ENCODE results near the gene PRELID3B. TPM values are rescaled to one million over a fixed set of nuclear protein-coding genes. Genes with fewer than 3 reads are reported as not detected.

Gene PRELID3B
- total RNA-seq, 2 experiments from 2014 or later: 148 to 196 TPM

- H3K27me3 Mint-ChIP-seq: no peaks in the 10 kb centered on the region
- ChIA-PET CTCF (no interaction called here), POLR2A (interaction anchor here (1.0 kb wide), 1 partner anchor 19 kb away, joined by 3 read pairs; no protein-coding TSS in a partner anchor)
- H3K4me1 Mint-ChIP-seq: peaks cover 31% of the 10 kb centered on the region
- intact Hi-C loops (cut with DNase I, micrococcal nuclease): no loop called here
- no peaks in the 10 kb centered on the region for H3K9me3 Mint-ChIP-seq (ENCODE audit: low read depth)
- H3K27ac Mint-ChIP-seq: no peak overlapping the region
- ATAC-seq: no peak
- DNase-seq: no peak
- H3K36me3 Mint-ChIP-seq (ENCODE audit: low read depth): peaks cover 20% of the 10 kb centered on the region
- no peak overlapping the region for H3K4me3 Mint-ChIP-seq
Observed at GRCh38 chr20:59002388-59002787, 40.2 kb downstream of the PRELID3B start.

GRCh38 chr20:59001449-59002171 lies 41.0 kb downstream of the PRELID3B start:
- no peak overlapping the region for H3K27ac Mint-ChIP-seq
- H3K9me3 Mint-ChIP-seq (ENCODE audit: low read depth): no peaks in the 10 kb centered on the region
- POLR2A ChIA-PET: no interaction called here
- CTCF ChIA-PET: no interaction called here
- intact Hi-C loops (cut with DNase I, micrococcal nuclease): no loop called here
- ATAC-seq (no peak), DNase-seq (no peak)
- peaks cover 31% of the 10 kb centered on the region for H3K4me1 Mint-ChIP-seq
- H3K4me3 Mint-ChIP-seq: no peak overlapping the region
- H3K27me3 Mint-ChIP-seq: no peaks in the 10 kb centered on the region
- peaks cover 27% of the 10 kb centered on the region for H3K36me3 Mint-ChIP-seq (ENCODE audit: low read depth)

- no peak for ATAC-seq
- H3K9me3 Mint-ChIP-seq (ENCODE audit: low read depth): no peaks in the 10 kb centered on the region
- CTCF ChIA-PET: no interaction called here
- intact Hi-C loops (cut with DNase I, micrococcal nuclease): no loop called here
- peaks cover 28% of the 10 kb centered on the region for H3K4me1 Mint-ChIP-seq
- no peak overlapping the region for H3K27ac Mint-ChIP-seq
- H3K4me3 Mint-ChIP-seq: no peak overlapping the region
- H3K27me3 Mint-ChIP-seq: no peaks in the 10 kb centered on the region
- H3K36me3 Mint-ChIP-seq (ENCODE audit: low read depth): peaks cover 32% of the 10 kb centered on the region
- no peak for DNase-seq
- POLR2A ChIA-PET: no interaction called here
Observed at GRCh38 chr20:59001068-59001448, 41.5 kb downstream of the PRELID3B start.

GRCh38 chr20:59000326-59000725 lies 42.3 kb downstream of the PRELID3B start:
- CTCF ChIA-PET: no interaction called here
- peaks cover 40% of the 10 kb centered on the region for H3K36me3 Mint-ChIP-seq (ENCODE audit: low read depth)
- no peaks in the 10 kb centered on the region for H3K9me3 Mint-ChIP-seq (ENCODE audit: low read depth)

GRCh38 chr20:58998656-58999055 lies 43.9 kb downstream of the PRELID3B start:
- H3K27ac Mint-ChIP-seq: no peak overlapping the region
- no peak overlapping the region for H3K4me3 Mint-ChIP-seq
- peaks cover 8% of the 10 kb centered on the region for H3K4me1 Mint-ChIP-seq
- H3K9me3 Mint-ChIP-seq (ENCODE audit: low read depth): no peaks in the 10 kb centered on the region
- ChIA-PET POLR2A (interaction anchor here (0.7 kb wide), 1 partner anchor 68 kb away, joined by 6 read pairs; no protein-coding TSS in a partner anchor), CTCF (interaction anchor here (0.6 kb wide), 1 partner anchor 126 kb away, joined by 3 read pairs; no protein-coding TSS in a partner anchor)
- no peak for ATAC-seq
- no peak for DNase-seq
- peaks cover 47% of the 10 kb centered on the region for H3K36me3 Mint-ChIP-seq (ENCODE audit: low read depth)
- no peaks in the 10 kb centered on the region for H3K27me3 Mint-ChIP-seq
- intact Hi-C loops (cut with DNase I, micrococcal nuclease): no loop called here

More at GRCh38 chr20:59000326-59000725, 42.3 kb downstream of the PRELID3B start:
- Mint-ChIP-seq H3K27me3 (no peaks in the 10 kb centered on the region), H3K4me1 (peaks cover 21% of the 10 kb centered on the region), H3K27ac (no peak overlapping the region), H3K4me3 (no peak overlapping the region)
- intact Hi-C loops (cut with DNase I, micrococcal nuclease): no loop called here
- no peak for ATAC-seq
- POLR2A ChIA-PET: no interaction called here
- DNase-seq: no peak

GRCh38 chr20:58997141-58997770 lies 45.3 kb downstream of the PRELID3B start:
- Mint-ChIP-seq H3K27me3 (no peaks in the 10 kb centered on the region), H3K9me3 (ENCODE audit: low read depth) (no peaks in the 10 kb centered on the region), H3K4me3 (no peak overlapping the region), H3K4me1 (peaks cover 4% of the 10 kb centered on the region), H3K36me3 (ENCODE audit: low read depth) (peaks cover 56% of the 10 kb centered on the region), H3K27ac (no peak overlapping the region)
- intact Hi-C loops (cut with DNase I, micrococcal nuclease): no loop called here
- ChIA-PET CTCF (interaction anchor here (1.2 kb wide), 1 partner anchor 211 kb away, joined by 5 read pairs; no protein-coding TSS in a partner anchor), POLR2A (no interaction called here)
- no peak for ATAC-seq
- DNase-seq: no peak

- Mint-ChIP-seq H3K27me3 (no peaks in the 10 kb centered on the region), H3K4me3 (no peak overlapping the region), H3K4me1 (peaks cover 4% of the 10 kb centered on the region), H3K27ac (no peak overlapping the region), H3K9me3 (ENCODE audit: low read depth) (no peaks in the 10 kb centered on the region), H3K36me3 (ENCODE audit: low read depth) (peaks cover 57% of the 10 kb centered on the region)
- POLR2A ChIA-PET: no interaction called here
- CTCF ChIA-PET: interaction anchor here (0.6 to 1.5 kb wide), 3 partner anchors 13 to 151 kb away, joined by 3 to 5 read pairs (median 3); no protein-coding TSS in a partner anchor
- intact Hi-C loops (cut with DNase I, micrococcal nuclease): no loop called here
- DNase-seq (no peak), ATAC-seq (no peak)
Observed at GRCh38 chr20:58996226-58996611, 46.4 kb downstream of the PRELID3B start.

- H3K27ac Mint-ChIP-seq: peak overlapping the region; percentile 53
- intact Hi-C loops (cut with DNase I, micrococcal nuclease): no loop called here
- no peak for ATAC-seq
- peaks cover 63% of the 10 kb centered on the region for H3K36me3 Mint-ChIP-seq (ENCODE audit: low read depth)
- no peaks in the 10 kb centered on the region for H3K9me3 Mint-ChIP-seq (ENCODE audit: low read depth)
- H3K4me3 Mint-ChIP-seq: no peak overlapping the region
- CTCF ChIA-PET: interaction anchor here (0.6 to 1.5 kb wide), 3 partner anchors 13 to 151 kb away, joined by 3 to 5 read pairs (median 3); no protein-coding TSS in a partner anchor
- H3K4me1 Mint-ChIP-seq: peaks cover 4% of the 10 kb centered on the region
- DNase-seq: no peak
- POLR2A ChIA-PET: no interaction called here
- no peaks in the 10 kb centered on the region for H3K27me3 Mint-ChIP-seq
Observed at GRCh38 chr20:58995461-58996225, 46.9 kb downstream of the PRELID3B start.

- intact Hi-C loops (cut with DNase I, micrococcal nuclease): no loop called here
- Mint-ChIP-seq H3K36me3 (ENCODE audit: low read depth) (peaks cover 71% of the 10 kb centered on the region), H3K9me3 (ENCODE audit: low read depth) (no peaks in the 10 kb centered on the region), H3K27ac (peak overlapping the region; percentile 53), H3K4me1 (peaks cover 4% of the 10 kb centered on the region), H3K27me3 (no peaks in the 10 kb centered on the region), H3K4me3 (no peak overlapping the region)
- POLR2A ChIA-PET: interaction anchor here (0.6 to 0.9 kb wide), 2 partner anchors 14 to 436 kb away, joined by 3 to 12 read pairs; no protein-coding TSS in a partner anchor
- ATAC-seq (no peak), DNase-seq (no peak)
- CTCF ChIA-PET: interaction anchor here (1.3 kb wide), 1 partner anchor 10 kb away, joined by 3 read pairs; no protein-coding TSS in a partner anchor
Observed at GRCh38 chr20:58994390-58995159, 48.0 kb downstream of the PRELID3B start.

- ATAC-seq (no peak), DNase-seq (no peak)
- H3K9me3 Mint-ChIP-seq (ENCODE audit: low read depth): no peaks in the 10 kb centered on the region
- H3K4me1 Mint-ChIP-seq: peaks cover 4% of the 10 kb centered on the region
- H3K27ac Mint-ChIP-seq: peak overlapping the region; percentile 25
- H3K4me3 Mint-ChIP-seq: no peak overlapping the region
- no peaks in the 10 kb centered on the region for H3K27me3 Mint-ChIP-seq
- POLR2A ChIA-PET: interaction anchor here (0.6 to 0.9 kb wide), 2 partner anchors 15 to 437 kb away, joined by 3 to 12 read pairs; no protein-coding TSS in a partner anchor
- CTCF ChIA-PET: interaction anchor here (0.7 to 1.3 kb wide), 3 partner anchors 9 to 228 kb away, joined by 3 to 4 read pairs (median 4); no protein-coding TSS in a partner anchor
- intact Hi-C loops (cut with DNase I, micrococcal nuclease): no loop called here
- peaks cover 78% of the 10 kb centered on the region for H3K36me3 Mint-ChIP-seq (ENCODE audit: low read depth)
Observed at GRCh38 chr20:58993332-58994248, 49.0 kb downstream of the PRELID3B start.

Measured in activated CD4-positive, alpha-beta T cell treated with anti-CD3 and anti-CD28 coated beads for 36 hours (primary cell).